Progenitor cell of endocrine pancreas (in vitro differentiated cells): Measurements from ENCODE around the gene POLQ. TPM values are rescaled to one million over a fixed set of nuclear protein-coding genes. Genes with fewer than 3 reads are reported as not detected.
"Not testable (repeated sequence)": the region's sequence is repeated elsewhere in the genome, so short reads cannot be mapped to it uniquely, and the experiment has no call there.

Experiments used
- DNase-seq: peaks from one replicate; pipeline ENCODE4 v3.0.0; 2021; ENCODE audit warnings: low spot score; ENCODE audit not compliant: unreplicated experiment
- H3K27ac Mint-ChIP-seq: 2 replicates; pipeline ENCODE4 v1.8.0; 2021; ENCODE audit warnings: mild to moderate bottlenecking, moderate library complexity, mixed read lengths
- H3K27me3 Mint-ChIP-seq: 2 replicates; pipeline ENCODE4 v1.8.0; 2021; ENCODE audit warnings: mixed read lengths
- H3K36me3 Mint-ChIP-seq: 2 replicates; pipeline ENCODE4 v1.8.0; 2022; ENCODE audit warnings: mixed read lengths; ENCODE audit not compliant: insufficient read depth
- H3K4me1 Mint-ChIP-seq: 2 replicates; pipeline ENCODE4 v1.8.0; 2021; ENCODE audit warnings: low read depth, mixed read lengths
- H3K4me3 Mint-ChIP-seq: 2 replicates; pipeline ENCODE4 v1.8.0; 2021; ENCODE audit warnings: low read depth, mild to moderate bottlenecking, moderate library complexity, mixed read lengths
- H3K9me3 Mint-ChIP-seq: 2 replicates; pipeline ENCODE4 v1.8.0; 2021; ENCODE audit warnings: low read depth, mixed read lengths
- total RNA-seq: library from RNA; stranded (reverse); gene quantifications from 2 replicates; pipeline ENCODE4 v1.2.1, GENCODE V29; 2021
- TF ChIP-seq, protein P1 (sequence below): fragments of 200-600 bp; sonication (generic); IDR thresholded peaks from one replicate; pipeline ENCODE4 v1.5.0; 2021; ENCODE audit warnings: antibody characterized with exemption, mild to moderate bottlenecking; ENCODE audit not compliant: unreplicated experiment

POLQ gene
- total RNA-seq, 1 donor from 2014 or later, result 9.9 TPM

- TF ChIP-seq, protein P1, sequence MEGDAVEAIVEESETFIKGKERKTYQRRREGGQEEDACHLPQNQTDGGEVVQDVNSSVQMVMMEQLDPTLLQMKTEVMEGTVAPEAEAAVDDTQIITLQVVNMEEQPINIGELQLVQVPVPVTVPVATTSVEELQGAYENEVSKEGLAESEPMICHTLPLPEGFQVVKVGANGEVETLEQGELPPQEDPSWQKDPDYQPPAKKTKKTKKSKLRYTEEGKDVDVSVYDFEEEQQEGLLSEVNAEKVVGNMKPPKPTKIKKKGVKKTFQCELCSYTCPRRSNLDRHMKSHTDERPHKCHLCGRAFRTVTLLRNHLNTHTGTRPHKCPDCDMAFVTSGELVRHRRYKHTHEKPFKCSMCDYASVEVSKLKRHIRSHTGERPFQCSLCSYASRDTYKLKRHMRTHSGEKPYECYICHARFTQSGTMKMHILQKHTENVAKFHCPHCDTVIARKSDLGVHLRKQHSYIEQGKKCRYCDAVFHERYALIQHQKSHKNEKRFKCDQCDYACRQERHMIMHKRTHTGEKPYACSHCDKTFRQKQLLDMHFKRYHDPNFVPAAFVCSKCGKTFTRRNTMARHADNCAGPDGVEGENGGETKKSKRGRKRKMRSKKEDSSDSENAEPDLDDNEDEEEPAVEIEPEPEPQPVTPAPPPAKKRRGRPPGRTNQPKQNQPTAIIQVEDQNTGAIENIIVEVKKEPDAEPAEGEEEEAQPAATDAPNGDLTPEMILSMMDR, result no peak
- Mint-ChIP-seq H3K27me3 (no peaks in the 10 kb centered on the region), H3K27ac (no peak overlapping the region), H3K36me3 (peaks cover 3% of the 10 kb centered on the region), H3K9me3 (no peaks in the 10 kb centered on the region), H3K4me1 (no peaks in the 10 kb centered on the region), H3K4me3 (no peak overlapping the region)
- DNase-seq, result no peak
Measured at GRCh38 chr3:121414924-121415323, 130.9 kb downstream of the POLQ start.

DNA sequence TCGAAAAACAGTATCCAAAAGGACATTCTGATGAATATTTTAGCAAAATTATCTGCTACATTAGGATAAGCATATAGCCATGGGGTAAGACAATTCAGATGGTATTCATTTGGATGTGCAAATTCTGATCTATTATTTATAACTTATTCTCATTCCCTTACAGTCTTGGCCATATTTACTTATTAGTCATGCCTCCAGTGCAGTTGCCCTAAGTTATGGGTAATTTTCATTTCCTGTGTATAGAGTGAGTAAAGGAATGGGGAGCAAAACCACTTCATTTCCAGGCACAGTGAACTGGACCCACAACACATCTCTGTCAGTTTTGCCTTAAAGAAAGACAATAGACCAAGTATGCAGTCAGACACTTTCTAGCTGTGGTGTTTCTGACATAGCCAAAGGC is 134.3 kb downstream of the POLQ start:
- Mint-ChIP-seq H3K4me3 (no peak overlapping the region), H3K36me3 (no peaks in the 10 kb centered on the region), H3K27me3 (no peaks in the 10 kb centered on the region), H3K4me1 (no peaks in the 10 kb centered on the region), H3K9me3 (no peaks in the 10 kb centered on the region), H3K27ac (no peak overlapping the region)
- TF ChIP-seq, protein P1, result no peak
- no peak for DNase-seq

GRCh38 chr3:121405631-121406030 is 140.2 kb downstream of the POLQ start:
- H3K27ac Mint-ChIP-seq, result no peak overlapping the region
- no peaks in the 10 kb centered on the region for H3K4me1 Mint-ChIP-seq
- no peak overlapping the region for H3K4me3 Mint-ChIP-seq

GRCh38 chr3:121399820-121400219 is 146.0 kb downstream of the POLQ start:
- Mint-ChIP-seq H3K9me3 (peaks cover 4% of the 10 kb centered on the region), H3K4me3 (no peak overlapping the region), H3K4me1 (no peaks in the 10 kb centered on the region), H3K27me3 (no peaks in the 10 kb centered on the region), H3K27ac (no peak overlapping the region), H3K36me3 (no peaks in the 10 kb centered on the region)
- no peak for DNase-seq
- TF ChIP-seq, protein P1, result no peak

More at GRCh38 chr3:121405631-121406030, 140.2 kb downstream of the POLQ start:
- TF ChIP-seq, protein P1, result no peak
- H3K27me3 Mint-ChIP-seq, result no peaks in the 10 kb centered on the region
- no peaks in the 10 kb centered on the region for H3K9me3 Mint-ChIP-seq
- no peaks in the 10 kb centered on the region for H3K36me3 Mint-ChIP-seq
- DNase-seq, result no peak

DNA sequence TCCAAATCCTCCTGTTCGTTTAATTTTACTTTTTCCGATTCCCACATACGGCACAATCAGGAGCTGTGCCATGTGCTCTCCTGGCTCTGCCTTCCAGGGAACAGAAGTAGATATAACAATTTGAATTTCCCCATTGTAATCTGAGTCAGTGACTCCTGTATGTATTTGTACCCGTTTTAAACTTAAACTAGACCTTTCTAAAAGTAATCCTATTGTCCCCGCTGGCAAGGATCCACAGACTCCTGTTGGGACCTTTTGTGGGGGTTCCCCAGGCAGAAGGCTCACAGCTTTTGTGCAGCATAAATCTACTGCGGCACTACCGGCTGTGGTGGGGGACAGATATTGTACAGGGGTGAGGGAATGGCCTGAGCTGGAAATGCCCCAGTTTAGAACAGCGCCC is 147.7 kb downstream of the POLQ start:
- not testable (repeated sequence) for H3K36me3 Mint-ChIP-seq, H3K27ac Mint-ChIP-seq, H3K27me3 Mint-ChIP-seq, H3K4me3 Mint-ChIP-seq, H3K9me3 Mint-ChIP-seq, H3K4me1 Mint-ChIP-seq, DNase-seq

DNA sequence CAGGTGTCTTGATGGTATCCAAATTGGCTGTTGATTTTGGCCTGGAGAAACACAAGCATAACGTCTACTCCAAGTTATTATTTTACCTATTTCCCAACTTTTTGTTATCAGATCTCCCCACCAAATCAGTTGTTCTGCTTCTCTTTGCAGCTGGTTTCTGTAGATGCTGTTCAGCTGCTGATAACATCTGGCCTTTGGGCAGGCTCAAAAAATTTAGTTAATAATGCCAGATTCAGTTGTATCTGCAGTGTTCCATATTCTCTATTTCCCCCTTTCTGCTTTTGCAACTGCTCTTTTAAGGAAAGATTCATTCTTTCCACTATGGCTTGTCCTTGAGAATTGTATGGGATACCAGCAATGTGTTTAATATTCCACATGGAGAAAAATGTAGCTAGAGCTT is 149.8 kb downstream of the POLQ start:
- not testable (repeated sequence) for H3K4me1 Mint-ChIP-seq, H3K4me3 Mint-ChIP-seq, DNase-seq, H3K36me3 Mint-ChIP-seq, H3K27ac Mint-ChIP-seq, H3K27me3 Mint-ChIP-seq
- peaks cover 11% of the 10 kb centered on the region for H3K9me3 Mint-ChIP-seq

DNA sequence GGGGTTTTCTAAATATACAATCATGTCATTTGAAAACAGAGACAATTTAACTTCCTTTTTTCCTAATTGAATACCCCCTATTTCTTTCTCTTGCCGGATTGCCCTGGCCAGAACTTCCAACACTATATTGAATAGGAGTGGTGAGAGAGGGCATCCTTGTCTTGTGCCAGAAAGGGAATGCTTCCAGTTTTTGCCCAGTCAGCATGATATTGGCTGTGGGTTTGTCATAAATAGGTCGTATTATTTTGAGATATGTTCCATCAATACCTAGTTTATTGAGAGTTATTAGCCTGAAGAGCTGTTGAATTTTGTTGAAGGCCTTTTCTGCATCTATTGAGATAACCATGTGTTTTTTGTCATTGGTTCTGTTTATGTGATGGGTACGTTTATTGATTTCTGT is 157.5 kb downstream of the POLQ start:
- H3K27me3 Mint-ChIP-seq, H3K4me3 Mint-ChIP-seq, H3K27ac Mint-ChIP-seq, H3K36me3 Mint-ChIP-seq, DNase-seq, H3K4me1 Mint-ChIP-seq: not testable (repeated sequence)
- peaks cover 20% of the 10 kb centered on the region for H3K9me3 Mint-ChIP-seq

Other genes with a start within 250 kb of the POLQ start
- not detected in 2 replicates for gene ARGFX, start 22.0 kb upstream of the POLQ start, total RNA-seq
- not detected in 2 replicates for gene FBXO40, start 47.4 kb upstream of the POLQ start, total RNA-seq
- 0.46 and 0.73 TPM in 2 replicates for gene HCLS1, start 114.9 kb upstream of the POLQ start, total RNA-seq
- 63.0 and 72.8 TPM in 2 replicates for gene GOLGB1, start 203.8 kb upstream of the POLQ start, total RNA-seq